ENCODE results near the gene NUP37. TPM values are rescaled to one million over a fixed set of nuclear protein-coding genes. Genes with fewer than 3 reads are reported as not detected.

The NUP37 gene
- total and polyA plus RNA-seq, 7 donors: 12.5 to 30.6 (median 19.9) TPM

DNA sequence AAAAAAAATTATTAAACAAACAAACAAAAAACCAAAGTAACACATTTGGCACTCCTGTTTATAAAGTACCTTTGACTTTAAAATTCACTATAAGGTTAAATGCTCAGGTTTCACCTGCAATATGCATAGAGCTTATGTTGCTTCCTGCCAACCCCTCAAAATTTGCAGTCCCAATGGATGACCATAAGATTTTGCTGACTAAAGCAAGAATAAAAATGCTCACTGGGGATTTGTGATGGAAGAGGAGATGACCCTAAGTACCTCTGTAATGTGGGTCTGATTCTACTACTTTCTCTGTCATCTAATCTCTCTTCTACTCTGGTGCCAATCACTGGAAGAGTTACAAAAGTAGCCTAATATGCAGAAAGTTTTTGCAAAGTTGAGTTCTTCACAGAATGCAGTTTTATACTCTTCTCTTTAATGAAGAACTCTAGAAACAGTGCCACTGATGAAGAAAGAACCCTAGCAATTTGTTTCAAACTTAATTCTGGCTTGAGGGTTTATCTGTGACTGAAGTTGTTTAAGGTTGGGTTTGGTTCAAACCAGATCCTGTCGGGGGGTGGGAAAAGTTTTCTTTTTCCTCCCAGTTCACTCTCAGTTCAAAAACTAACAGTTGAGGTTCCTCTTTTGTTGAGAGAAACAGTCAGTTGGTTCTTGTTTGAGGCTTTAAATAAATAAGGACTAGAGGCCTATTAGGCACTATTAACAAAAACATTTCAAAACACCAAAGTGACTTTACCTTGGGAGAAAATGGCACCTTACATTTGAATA lies 69.1 kb downstream of the NUP37 start:
- peaks cover 3 to 76% of the 10 kb centered on the region in 2 donors for H3K36me3 ChIP-seq (ENCODE audit: insufficient read depth in 1 of 2, low read depth in 1 of 2)
- DNase-seq (no peak), ATAC-seq (no peak)
- no peaks in the 10 kb centered on the region for H3K9me3 ChIP-seq
- no peak overlapping the region for H3K4me3 ChIP-seq
- no peaks in the 10 kb centered on the region for H3K4me1 ChIP-seq
- H3K27ac ChIP-seq: no peak overlapping the region
- TF ChIP-seq, protein P1, sequence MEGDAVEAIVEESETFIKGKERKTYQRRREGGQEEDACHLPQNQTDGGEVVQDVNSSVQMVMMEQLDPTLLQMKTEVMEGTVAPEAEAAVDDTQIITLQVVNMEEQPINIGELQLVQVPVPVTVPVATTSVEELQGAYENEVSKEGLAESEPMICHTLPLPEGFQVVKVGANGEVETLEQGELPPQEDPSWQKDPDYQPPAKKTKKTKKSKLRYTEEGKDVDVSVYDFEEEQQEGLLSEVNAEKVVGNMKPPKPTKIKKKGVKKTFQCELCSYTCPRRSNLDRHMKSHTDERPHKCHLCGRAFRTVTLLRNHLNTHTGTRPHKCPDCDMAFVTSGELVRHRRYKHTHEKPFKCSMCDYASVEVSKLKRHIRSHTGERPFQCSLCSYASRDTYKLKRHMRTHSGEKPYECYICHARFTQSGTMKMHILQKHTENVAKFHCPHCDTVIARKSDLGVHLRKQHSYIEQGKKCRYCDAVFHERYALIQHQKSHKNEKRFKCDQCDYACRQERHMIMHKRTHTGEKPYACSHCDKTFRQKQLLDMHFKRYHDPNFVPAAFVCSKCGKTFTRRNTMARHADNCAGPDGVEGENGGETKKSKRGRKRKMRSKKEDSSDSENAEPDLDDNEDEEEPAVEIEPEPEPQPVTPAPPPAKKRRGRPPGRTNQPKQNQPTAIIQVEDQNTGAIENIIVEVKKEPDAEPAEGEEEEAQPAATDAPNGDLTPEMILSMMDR (IDR thresholded peaks at IDR 0.05): no peak
- intact Hi-C loops (cut with DNase I): no loop called here
- WGBS, 3 donors: 55 to 78% (median 56%) methylated on average over 1 of the region's 1 CpG
- no peaks in the 10 kb centered on the region for H3K27me3 ChIP-seq (ENCODE audit: insufficient read depth in 3 of 3, low read length in 2 of 3)

DNA sequence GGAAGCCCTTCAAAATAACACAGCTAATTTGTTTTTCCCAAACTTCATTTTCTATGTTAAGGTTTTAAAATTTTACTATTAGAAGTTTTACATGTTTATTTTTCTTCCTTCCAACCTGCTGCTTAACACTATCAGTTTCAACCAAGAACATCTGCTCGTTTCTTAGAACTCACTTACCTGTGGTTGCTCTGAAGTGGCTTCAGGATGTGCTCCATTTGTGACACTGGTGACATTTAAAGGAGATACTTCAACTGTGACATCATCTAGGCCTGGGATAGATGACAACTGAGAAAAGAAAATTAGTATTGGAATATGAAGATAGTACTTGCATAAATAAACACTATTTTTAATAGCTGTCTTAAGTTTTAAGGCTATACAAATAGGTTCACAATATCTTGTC lies 76.0 kb downstream of the NUP37 start:
- Histone ChIP-seq H3K4me3 (no peak overlapping the region), H3K36me3 (ENCODE audit: insufficient read depth in 1 of 2, low read depth in 1 of 2) (peaks cover 3 to 97% of the 10 kb centered on the region in 2 donors), H3K4me1 (no peaks in the 10 kb centered on the region), H3K27ac (no peak overlapping the region), H3K9me3 (no peaks in the 10 kb centered on the region), H3K27me3 (ENCODE audit: insufficient read depth in 3 of 3, low read length in 2 of 3) (no peaks in the 10 kb centered on the region)
- no peak for ATAC-seq
- TF ChIP-seq, protein P1 (IDR thresholded peaks at IDR 0.05): no peak
- 86 to 89% (median 87%) methylated on average over 1 of the region's 1 CpG for WGBS, 3 donors
- DNase-seq: no peak
- intact Hi-C loops (cut with DNase I): no loop called here

DNA sequence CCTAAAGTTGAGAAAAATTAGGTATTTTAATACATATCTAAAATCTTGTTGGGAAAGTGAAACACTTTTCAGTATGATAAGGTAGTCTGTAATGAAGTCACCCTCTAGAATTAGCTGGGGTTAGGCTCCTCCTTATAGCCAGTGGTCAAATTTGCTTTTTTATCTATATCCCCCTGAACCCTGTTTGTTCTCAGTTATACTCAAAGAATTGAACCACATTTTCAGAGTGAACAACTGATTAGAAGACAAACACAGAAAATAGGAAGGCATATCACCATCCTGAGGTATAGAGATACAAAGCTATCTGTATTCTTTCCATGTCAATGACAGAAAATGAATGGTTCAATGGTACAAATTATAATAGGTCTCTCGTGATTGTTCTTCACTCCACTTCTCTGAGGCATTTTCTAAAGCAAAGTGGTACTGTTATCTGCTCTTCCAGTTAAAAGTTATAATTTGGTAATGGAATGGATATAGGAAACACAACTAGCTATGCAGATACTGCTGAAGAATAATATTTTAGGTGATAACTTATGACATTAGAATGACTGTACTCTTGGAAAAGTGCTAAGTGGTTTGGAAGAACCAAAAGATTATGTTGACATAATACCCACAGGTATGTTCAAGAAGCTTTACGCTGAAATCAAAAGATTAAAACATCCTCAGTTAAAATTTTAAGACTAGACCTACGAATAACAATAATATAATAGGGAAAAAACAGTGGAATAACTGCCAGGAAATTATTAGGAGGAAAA lies 85.7 kb downstream of the NUP37 start:
- ATAC-seq: no peak
- H3K9me3 ChIP-seq: no peaks in the 10 kb centered on the region
- intact Hi-C loops (cut with DNase I): no loop called here
- no peaks in the 10 kb centered on the region for H3K4me1 ChIP-seq
- H3K4me3 ChIP-seq: no peak overlapping the region
- WGBS, 3 donors: 61 to 64% (median 63%) methylated on average over 3 of the region's 3 CpGs
- H3K27ac ChIP-seq: no peak overlapping the region
- no peak for DNase-seq
- H3K36me3 ChIP-seq (ENCODE audit: insufficient read depth in 1 of 2, low read depth in 1 of 2): peaks cover 2 to 74% of the 10 kb centered on the region in 2 donors
- H3K27me3 ChIP-seq (ENCODE audit: insufficient read depth in 3 of 3, low read length in 2 of 3): no peaks in the 10 kb centered on the region
- TF ChIP-seq, protein P1 (IDR thresholded peaks at IDR 0.05): no peak

DNA sequence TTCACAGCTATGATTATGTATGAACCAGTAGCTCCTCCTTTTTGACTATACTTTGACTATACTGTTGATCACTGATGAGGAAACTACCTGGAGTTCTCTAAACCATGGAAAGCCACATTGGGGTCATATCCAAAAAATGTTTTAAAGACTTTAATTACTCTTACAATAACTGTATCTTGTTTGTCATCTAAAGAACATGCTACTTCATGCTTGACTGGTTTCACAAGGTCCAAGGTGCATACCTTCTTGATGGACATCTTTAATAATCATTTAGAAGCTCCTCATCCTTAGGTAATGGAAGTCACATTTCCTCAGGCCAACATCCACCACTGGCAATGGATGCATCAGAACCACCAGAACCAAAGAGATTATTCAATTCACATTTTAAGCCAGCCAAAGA lies 88.1 kb downstream of the NUP37 start:
- Histone ChIP-seq H3K36me3 (ENCODE audit: insufficient read depth in 1 of 2, low read depth in 1 of 2) (peaks cover 2 to 59% of the 10 kb centered on the region in 2 donors), H3K27ac (no peak overlapping the region), H3K4me3 (no peak overlapping the region), H3K9me3 (no peaks in the 10 kb centered on the region), H3K27me3 (ENCODE audit: insufficient read depth in 3 of 3, low read length in 2 of 3) (no peaks in the 10 kb centered on the region), H3K4me1 (no peaks in the 10 kb centered on the region)
- intact Hi-C loops (cut with DNase I): no loop called here
- no peak for ATAC-seq
- TF ChIP-seq, protein P1 (IDR thresholded peaks at IDR 0.05): no peak
- DNase-seq: no peak

Data from psoas muscle (tissue), 8 donors.